Endothelial cell (in vitro differentiated cells): Measurements from ENCODE around the gene CFAP57. TPM values are rescaled to one million over a fixed set of nuclear protein-coding genes. Genes with fewer than 3 reads are reported as not detected.

Experiments
- DNase-seq: peaks from one replicate; pipeline ENCODE4 v3.0.0; 2021; ENCODE audit warnings: low spot score
- H3K27ac Mint-ChIP-seq: one replicate; pipeline ENCODE4 v1.8.0; 2021; ENCODE audit warnings: mixed read lengths, inconsistent platforms; ENCODE audit not compliant: unreplicated experiment
- H3K27me3 Mint-ChIP-seq: one replicate; pipeline ENCODE4 v1.8.0; 2021; ENCODE audit warnings: mild to moderate bottlenecking, moderate library complexity, mixed read lengths, inconsistent platforms; ENCODE audit not compliant: unreplicated experiment
- H3K36me3 Mint-ChIP-seq: one replicate; pipeline ENCODE4 v1.8.0; 2021; ENCODE audit warnings: mild to moderate bottlenecking, low read depth, mixed read lengths, inconsistent platforms; ENCODE audit not compliant: unreplicated experiment
- H3K4me1 Mint-ChIP-seq: one replicate; pipeline ENCODE4 v1.8.0; 2021; ENCODE audit warnings: mild to moderate bottlenecking, mixed read lengths, inconsistent platforms; ENCODE audit not compliant: unreplicated experiment
- H3K4me3 Mint-ChIP-seq: one replicate; pipeline ENCODE4 v1.8.0; 2021; ENCODE audit warnings: mild to moderate bottlenecking, mixed read lengths, inconsistent platforms; ENCODE audit not compliant: unreplicated experiment
- H3K9me3 Mint-ChIP-seq: one replicate; pipeline ENCODE4 v1.8.0; 2021; ENCODE audit warnings: mixed read lengths, inconsistent platforms; ENCODE audit not compliant: unreplicated experiment
- CTCF ChIP-seq: fragments of 200-600 bp; sonication (generic); IDR thresholded peaks from one replicate; pipeline ENCODE4 v1.5.0; 2021; ENCODE audit warnings: antibody characterized with exemption; ENCODE audit not compliant: unreplicated experiment
- total RNA-seq: library from RNA; stranded (reverse); fragmentation: NEBNext Ultra II Directional; extraction: Animal tissue kit (Norgen Biotek cat#: 25700); gene quantifications from one replicate; pipeline ENCODE4 v1.2.1, GENCODE V29; 2021; ENCODE audit not compliant: unreplicated experiment

The CFAP57 gene
- total RNA-seq, 1 donor from 2014 or later: 0.49 TPM

- no peaks in the 10 kb centered on the region for H3K9me3 Mint-ChIP-seq
- DNase-seq: no peak
- H3K27me3 Mint-ChIP-seq: peaks cover 10% of the 10 kb centered on the region
- no peaks in the 10 kb centered on the region for H3K36me3 Mint-ChIP-seq
- H3K4me3 Mint-ChIP-seq: no peak overlapping the region
- H3K27ac Mint-ChIP-seq: peak overlapping the region; percentile 22
- peaks cover 41% of the 10 kb centered on the region for H3K4me1 Mint-ChIP-seq
- no peak for TF ChIP-seq CTCF
These were observed 19.3 kb upstream of the CFAP57 start for GRCh38 chr1:43152866-43153265.

- Mint-ChIP-seq H3K4me1 (peaks cover 39% of the 10 kb centered on the region), H3K27me3 (peaks cover 10% of the 10 kb centered on the region), H3K4me3 (no peak overlapping the region), H3K9me3 (no peaks in the 10 kb centered on the region), H3K36me3 (no peaks in the 10 kb centered on the region), H3K27ac (no peak overlapping the region)
- no peak for DNase-seq
- TF ChIP-seq CTCF: no peak
These were observed 18.7 kb upstream of the CFAP57 start for GRCh38 chr1:43153443-43153842.

GRCh38 chr1:43156026-43156425 lies 16.1 kb upstream of the CFAP57 start:
- peak overlapping the region; percentile 79 for H3K27ac Mint-ChIP-seq
- H3K4me3 Mint-ChIP-seq: no peak overlapping the region
- no peak for DNase-seq
- H3K27me3 Mint-ChIP-seq: peaks cover 5% of the 10 kb centered on the region
- H3K9me3 Mint-ChIP-seq: no peaks in the 10 kb centered on the region
- no peaks in the 10 kb centered on the region for H3K36me3 Mint-ChIP-seq
- no peak for TF ChIP-seq CTCF
- peaks cover 30% of the 10 kb centered on the region for H3K4me1 Mint-ChIP-seq

- H3K9me3 Mint-ChIP-seq: no peaks in the 10 kb centered on the region
- H3K27ac Mint-ChIP-seq: no peak overlapping the region
- peaks cover 42% of the 10 kb centered on the region for H3K36me3 Mint-ChIP-seq
- no peak for TF ChIP-seq CTCF
- H3K4me3 Mint-ChIP-seq: no peak overlapping the region
- no peaks in the 10 kb centered on the region for H3K4me1 Mint-ChIP-seq
- no peak for DNase-seq
- H3K27me3 Mint-ChIP-seq: peaks cover 3% of the 10 kb centered on the region
These were observed 7.0 kb upstream of the CFAP57 start for GRCh38 chr1:43165162-43165561.

GRCh38 chr1:43165765-43166164 lies 6.4 kb upstream of the CFAP57 start:
- Mint-ChIP-seq H3K4me3 (no peak overlapping the region), H3K27ac (no peak overlapping the region), H3K36me3 (peaks cover 48% of the 10 kb centered on the region), H3K4me1 (no peaks in the 10 kb centered on the region), H3K27me3 (peaks cover 3% of the 10 kb centered on the region), H3K9me3 (no peaks in the 10 kb centered on the region)
- no peak for TF ChIP-seq CTCF
- DNase-seq: no peak
